ENCODE measurements around the gene NRG2.

GRCh38 chr5:140037012-140037411 is 6.1 kb downstream of the NRG2 start:
- no peak for TF ChIP-seq CTCF (IDR thresholded peaks at IDR 0.05; ENCODE audit: control extremely low read depth in 1 of 3, insufficient read depth in 1 of 3, low read depth in 1 of 3, low read length in 3 of 3)
- no peak for TF ChIP-seq BACH1 (IDR thresholded peaks at IDR 0.05; ENCODE audit: low read length)
- TF ChIP-seq ATF3 (IDR thresholded peaks at IDR 0.05; ENCODE audit: insufficient read depth, low read depth, low read length) = no peak
- no peak for TF ChIP-seq POLR2A (IDR thresholded peaks at IDR 0.05; ENCODE audit: control extremely low read depth in 1 of 2, low read depth in 2 of 2, low read length in 2 of 2)

Data from H1 (cell line).